Measurements from ENCODE around the gene MLF1.
"Not testable (repeated sequence)": the region's sequence is repeated elsewhere in the genome, so short reads cannot be mapped to it uniquely, and the experiment has no call there.

The MLF1 gene, protein sequence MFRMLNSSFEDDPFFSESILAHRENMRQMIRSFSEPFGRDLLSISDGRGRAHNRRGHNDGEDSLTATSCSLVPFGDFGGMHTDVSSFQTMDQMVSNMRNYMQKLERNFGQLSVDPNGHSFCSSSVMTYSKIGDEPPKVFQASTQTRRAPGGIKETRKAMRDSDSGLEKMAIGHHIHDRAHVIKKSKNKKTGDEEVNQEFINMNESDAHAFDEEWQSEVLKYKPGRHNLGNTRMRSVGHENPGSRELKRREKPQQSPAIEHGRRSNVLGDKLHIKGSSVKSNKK

DNA sequence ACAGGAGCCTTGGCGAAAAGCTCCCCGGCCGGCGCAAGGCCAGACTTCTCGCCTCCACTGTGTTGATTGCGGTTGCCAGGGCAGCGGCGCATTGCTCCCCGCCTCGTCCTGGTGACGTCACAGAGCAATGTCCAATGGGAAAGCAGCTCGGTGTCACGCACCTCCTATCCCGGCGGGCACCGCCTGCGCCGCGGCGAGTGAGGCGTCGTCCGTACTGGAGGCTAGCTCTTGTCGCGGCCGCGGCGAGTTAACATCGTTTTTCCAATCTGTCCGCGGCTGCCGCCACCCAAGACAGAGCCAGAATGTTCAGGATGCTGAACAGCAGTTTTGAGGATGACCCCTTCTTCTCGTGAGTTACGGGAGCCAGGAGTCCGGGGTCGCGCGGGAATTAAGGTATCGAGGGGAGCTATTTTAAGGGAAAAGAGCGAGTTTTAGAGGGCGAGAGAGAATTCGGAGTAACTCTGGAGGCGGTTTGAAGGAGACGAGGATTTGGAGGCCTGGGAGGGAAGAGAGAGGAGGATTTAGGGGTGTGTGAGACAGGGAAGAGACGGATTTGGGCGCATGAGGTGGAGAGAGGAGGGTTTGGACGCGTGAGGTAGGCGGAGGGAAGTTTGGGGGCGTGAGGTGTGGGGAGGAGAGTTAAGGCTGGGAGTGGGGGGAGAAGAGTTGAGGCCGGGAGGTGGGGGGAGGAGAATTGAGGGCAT, at the start of gene MLF1:
Gene MLF1, plus strand, starts transcription at position 196 of the 704 bp plus-strand sequence. Its CDS starts 107 bp downstream, at position 303.
- TF ChIP-seq GATA1 (IDR thresholded peaks at IDR 0.05; ENCODE audit: low read depth, low read length) (no peak), POLR2A (IDR thresholded peaks at IDR 0.05; ENCODE audit: low read length) (no peak)
- peak; percentile 95 to 97 for DNase-seq

DNA sequence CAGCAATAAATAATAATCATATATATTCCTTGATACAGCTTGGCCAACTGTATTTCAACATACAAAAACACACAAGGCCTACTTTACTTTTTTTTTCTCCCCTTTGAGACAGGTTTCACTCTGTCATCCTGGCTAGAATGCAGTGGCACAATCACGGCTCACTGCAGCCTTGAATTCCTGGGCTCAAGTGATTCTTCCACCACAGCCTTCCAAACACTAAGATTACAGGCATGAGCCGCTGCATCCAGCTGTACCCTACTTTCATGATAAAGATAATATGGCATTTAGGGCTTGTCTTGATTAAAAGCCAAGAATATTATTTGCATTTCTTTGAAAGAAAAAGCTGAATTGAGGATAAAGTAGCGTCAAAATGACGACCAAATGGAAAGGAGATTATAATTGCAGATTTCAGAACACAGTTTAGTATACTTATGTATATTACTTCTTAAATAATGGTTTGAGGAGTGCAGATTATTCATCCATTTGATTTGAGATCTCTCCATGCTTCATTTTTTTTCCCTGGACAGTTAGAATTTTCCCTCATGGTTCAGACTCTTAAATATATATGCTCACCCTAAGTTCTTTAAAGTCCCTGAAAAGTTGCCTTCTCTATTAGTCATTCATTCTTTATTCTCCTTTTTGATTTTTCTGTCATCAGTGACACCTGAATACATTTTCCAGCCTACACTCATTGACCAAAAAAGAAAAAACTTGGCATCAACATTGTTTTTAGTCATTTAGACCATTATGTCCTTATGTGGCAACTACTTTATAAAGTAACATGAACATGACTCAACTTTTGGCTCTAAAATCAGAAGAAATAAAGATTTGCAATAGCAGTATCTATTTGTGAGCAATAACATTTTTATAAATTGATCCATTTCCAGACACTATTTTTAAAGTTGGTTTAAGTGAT, 48.5 kb upstream of the MLF1 start:
- no peak for DNase-seq

DNA sequence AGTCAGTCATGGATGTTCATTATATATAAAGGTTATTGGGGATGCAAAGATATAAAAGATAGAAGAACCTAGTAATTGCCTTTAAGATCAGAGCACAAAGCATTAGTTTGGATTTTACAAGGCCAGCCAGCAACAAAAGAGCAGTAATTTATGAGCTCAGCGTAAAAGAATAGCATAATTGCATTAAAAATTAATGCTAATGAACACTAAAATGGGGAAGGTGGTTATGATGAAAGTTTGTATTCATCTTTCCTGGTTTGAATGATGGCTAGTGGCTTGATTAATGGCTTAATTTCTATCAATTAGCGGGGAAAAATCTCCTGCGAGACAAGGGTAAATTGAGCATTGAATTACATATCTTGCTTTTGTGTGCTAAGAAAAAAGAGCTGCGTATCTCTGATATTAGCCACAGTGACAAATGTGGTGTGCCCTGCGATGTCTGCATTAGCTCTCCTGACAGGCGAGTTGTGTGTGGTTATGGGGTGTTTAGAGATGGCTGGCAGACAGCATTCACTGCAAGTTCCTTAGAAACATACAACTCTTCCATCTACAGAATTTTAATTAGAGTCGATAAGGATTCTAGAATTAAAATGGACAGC, 42.8 kb upstream of the MLF1 start:
- no peak for TF ChIP-seq POLR2A (IDR thresholded peaks at IDR 0.05; ENCODE audit: low read length)
- TF ChIP-seq GATA1 (IDR thresholded peaks at IDR 0.05; ENCODE audit: low read depth, low read length), result no peak

More for the DNA sequence above, 48.5 kb upstream of the MLF1 start:
- TF ChIP-seq POLR2A (IDR thresholded peaks at IDR 0.05; ENCODE audit: low read length), result no peak
- TF ChIP-seq GATA1 (IDR thresholded peaks at IDR 0.05; ENCODE audit: low read depth, low read length), result no peak

DNA sequence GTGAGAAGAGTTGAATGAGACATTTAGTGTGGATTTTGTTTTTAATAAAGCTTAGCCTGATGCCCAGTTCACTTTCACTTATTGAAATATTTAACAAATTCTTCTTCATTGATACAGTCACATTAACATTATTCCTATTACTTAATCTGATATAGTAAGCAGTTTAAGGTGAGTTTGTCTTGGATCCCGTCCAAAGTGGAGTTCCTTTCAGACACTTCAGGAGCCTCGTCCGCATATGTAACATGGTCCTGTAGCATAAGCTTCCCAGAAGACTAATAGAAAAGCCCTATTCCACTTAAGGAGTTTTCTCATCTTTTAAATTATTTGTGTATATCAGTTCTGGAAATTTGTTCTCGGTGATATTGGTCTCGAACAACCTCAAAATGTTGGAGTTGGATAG, 39.7 kb upstream of the MLF1 start:
- TF ChIP-seq POLR2A (IDR thresholded peaks at IDR 0.05; ENCODE audit: low read length), result no peak
- no peak for TF ChIP-seq GATA1 (IDR thresholded peaks at IDR 0.05; ENCODE audit: low read depth, low read length)
- DNase-seq, result no peak

More for the DNA sequence above, 42.8 kb upstream of the MLF1 start:
- no peak for DNase-seq

DNA sequence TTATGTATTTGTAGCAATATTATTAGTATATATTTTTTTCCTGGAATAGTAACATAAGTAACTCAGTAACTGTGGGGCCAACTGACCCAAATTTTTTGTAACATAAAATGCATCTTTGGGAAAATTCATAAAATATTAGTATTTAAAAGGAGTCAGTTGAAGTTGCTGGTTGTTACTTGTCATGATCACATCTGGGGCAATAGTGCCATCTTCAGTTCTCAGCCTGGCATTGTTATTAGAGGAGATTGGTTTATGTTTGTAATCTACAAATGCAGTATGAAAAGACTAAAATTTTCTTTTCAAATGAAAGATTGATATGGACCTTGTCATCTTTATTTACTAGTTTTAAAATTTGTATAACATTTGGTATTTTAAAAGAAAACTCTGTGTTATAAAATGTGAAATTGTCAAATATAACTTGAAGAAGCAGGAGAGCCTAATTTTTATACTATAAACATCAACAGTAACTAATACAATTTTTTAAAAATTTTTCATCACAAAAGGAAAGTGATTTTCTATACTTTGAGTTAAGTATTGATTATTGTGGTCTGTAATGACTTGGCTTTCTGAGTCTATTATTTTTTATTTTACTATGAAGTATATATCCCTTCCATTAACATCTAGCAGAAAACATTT, 38.8 kb upstream of the MLF1 start:
- TF ChIP-seq GATA1 (IDR thresholded peaks at IDR 0.05; ENCODE audit: low read depth, low read length) (no peak), POLR2A (IDR thresholded peaks at IDR 0.05; ENCODE audit: low read length) (no peak)
- peak; percentile 67 to 76 for DNase-seq

DNA sequence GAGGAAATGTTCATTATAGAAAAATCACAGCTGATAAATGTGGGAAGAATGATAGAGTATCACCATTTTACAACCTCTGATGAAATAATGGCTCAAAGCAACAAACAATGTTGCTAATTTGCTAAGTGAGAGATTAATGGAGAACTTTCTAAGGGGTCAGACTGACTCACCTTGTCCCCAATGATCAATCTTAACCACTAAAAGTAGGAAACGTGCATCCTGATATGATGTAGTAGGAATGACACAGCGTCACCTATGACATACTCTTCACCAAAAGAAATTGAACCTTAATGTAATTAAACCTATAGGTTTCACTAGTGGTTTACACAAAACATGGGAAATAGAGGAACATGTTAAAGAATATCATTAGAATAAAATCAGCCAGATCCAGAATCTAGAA, 35.1 kb upstream of the MLF1 start:
- no peak for TF ChIP-seq POLR2A (IDR thresholded peaks at IDR 0.05; ENCODE audit: low read length)
- no peak for TF ChIP-seq GATA1 (IDR thresholded peaks at IDR 0.05; ENCODE audit: low read depth, low read length)
- DNase-seq, result no peak

DNA sequence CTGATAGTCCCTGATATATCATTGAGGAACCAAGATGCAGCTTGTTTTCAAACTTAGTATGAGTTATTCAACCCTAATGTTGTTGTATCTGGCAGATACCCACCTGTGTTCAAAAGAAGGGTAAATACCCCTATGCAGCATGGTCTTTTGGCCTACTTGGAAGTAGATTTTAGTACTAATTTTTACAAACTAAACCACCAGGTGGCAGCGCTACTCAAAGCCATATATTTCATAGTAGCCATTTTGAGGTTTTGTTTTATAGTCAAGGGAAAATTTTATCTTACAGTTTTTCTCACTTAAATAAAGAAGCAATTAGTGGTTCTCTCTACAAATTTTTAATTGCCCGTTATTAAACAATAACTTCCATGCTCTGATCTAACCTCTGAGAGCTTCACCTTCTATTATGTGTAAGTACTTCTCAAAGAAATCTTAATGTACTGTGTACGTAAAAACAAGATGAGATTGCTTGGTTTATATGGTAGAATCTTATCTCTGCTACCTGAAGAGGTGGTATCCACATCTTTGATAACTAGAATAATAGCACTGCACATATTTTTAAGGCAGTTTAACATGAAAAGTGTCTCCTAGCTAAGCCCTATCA, 31.5 kb upstream of the MLF1 start:
- TF ChIP-seq GATA1 (IDR thresholded peaks at IDR 0.05; ENCODE audit: low read depth, low read length) (no peak), POLR2A (IDR thresholded peaks at IDR 0.05; ENCODE audit: low read length) (no peak)
- peak; percentile 72 to 82 for DNase-seq

DNA sequence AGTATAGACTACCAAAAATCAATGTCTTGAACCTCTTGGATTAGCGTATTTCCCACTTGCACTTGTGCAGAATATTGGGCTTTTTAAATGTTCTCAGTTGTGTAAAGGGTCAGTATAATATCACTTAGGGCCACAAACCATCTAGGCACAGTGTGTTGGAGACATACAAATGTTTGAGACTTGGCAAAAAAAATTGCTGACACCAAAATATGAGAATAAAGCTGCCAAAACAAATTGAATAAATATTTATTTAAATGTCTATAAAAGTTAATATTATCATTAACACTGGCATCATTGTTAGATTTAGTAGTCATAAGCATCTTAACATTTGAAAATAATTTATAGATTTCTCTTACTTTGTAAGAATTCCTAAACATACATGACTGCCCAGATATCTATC, 30.9 kb upstream of the MLF1 start:
- DNase-seq, result no peak
- TF ChIP-seq GATA1 (IDR thresholded peaks at IDR 0.05; ENCODE audit: low read depth, low read length) (no peak), POLR2A (IDR thresholded peaks at IDR 0.05; ENCODE audit: low read length) (no peak)

DNA sequence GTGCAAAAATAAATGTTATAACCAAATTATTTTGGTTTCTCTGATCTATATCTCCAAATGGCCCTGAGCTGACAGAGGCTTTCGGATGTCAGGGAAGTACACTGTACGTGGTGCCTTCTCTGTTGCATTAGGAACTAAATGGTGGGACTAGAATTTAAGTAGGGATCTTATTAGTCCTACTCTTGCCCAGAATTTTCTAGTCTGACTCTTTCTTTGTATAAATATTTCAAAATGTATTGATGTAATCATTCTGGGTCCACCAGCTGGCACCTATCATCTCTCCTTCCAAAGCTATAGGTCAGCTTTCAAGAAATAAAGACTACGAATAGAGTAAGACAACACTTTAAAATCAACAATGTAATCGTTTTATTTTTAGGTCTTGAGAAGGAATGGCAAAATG, 22.3 kb upstream of the MLF1 start:
- DNase-seq, result no peak
- no peak for TF ChIP-seq GATA1 (IDR thresholded peaks at IDR 0.05; ENCODE audit: low read depth, low read length)
- no peak for TF ChIP-seq POLR2A (IDR thresholded peaks at IDR 0.05; ENCODE audit: low read length)

DNA sequence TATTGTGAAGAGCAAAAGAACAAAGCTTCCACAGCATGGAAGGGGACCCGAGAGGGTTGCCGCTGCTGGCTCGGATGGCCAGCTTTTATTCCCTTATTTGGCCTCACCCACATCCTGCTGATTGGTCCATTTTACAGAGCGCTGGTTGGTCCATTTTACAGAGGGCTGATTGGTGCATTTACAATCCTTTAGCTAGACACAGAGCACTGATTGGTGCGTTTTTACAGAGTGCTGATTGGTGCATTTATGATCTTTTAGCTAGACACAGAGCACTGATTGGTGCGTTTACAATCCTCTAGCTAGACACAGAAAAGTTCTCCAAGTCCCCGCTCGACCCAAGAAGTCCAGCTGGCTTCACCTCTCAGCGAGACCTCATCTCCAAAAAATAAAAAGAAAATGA, 21.1 kb upstream of the MLF1 start:
- DNase-seq, result not testable (repeated sequence)

DNA sequence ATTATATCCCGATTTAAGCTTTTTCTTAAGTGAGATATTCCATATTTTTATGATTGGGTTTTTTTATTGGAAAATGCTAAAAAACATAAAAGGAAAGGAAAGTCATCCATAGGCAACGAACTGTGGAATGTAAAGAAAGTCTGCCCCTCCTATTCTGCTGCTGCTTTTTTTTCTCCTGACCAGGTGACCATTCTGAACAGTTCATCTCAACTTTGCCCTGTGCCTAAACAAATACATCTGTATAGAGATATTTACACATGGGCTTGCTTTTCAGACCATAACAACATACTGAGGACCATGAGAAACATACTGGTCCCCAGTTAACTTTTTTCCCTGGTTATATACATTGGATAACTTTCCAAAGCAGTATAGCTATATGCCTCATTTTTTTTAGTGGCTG, 18.9 kb upstream of the MLF1 start:
- TF ChIP-seq POLR2A (IDR thresholded peaks at IDR 0.05; ENCODE audit: low read length) (no peak), GATA1 (IDR thresholded peaks at IDR 0.05; ENCODE audit: low read depth, low read length) (no peak)
- no peak for DNase-seq

DNA sequence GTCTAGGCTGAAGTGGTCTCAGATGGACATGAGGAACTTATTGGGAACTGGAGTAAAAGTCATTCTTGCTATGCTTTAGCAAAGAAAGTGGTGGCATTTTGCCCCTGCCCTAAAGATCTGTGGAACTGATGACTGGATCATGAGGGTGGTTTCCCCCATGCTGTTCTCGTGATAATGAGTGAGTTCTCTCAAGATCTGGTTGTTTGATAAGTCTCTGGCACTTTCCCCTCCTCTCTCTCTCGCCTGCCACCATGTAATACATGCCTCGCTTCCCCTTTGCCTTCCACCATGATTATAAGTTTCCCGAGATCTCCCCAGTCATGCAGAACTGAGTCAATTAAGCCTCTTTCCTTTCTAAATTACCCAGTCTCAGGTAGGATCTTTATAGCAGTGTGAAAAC, 11.5 kb upstream of the MLF1 start:
- TF ChIP-seq GATA1 (IDR thresholded peaks at IDR 0.05; ENCODE audit: low read depth, low read length) (no peak), POLR2A (IDR thresholded peaks at IDR 0.05; ENCODE audit: low read length) (no peak)

DNA sequence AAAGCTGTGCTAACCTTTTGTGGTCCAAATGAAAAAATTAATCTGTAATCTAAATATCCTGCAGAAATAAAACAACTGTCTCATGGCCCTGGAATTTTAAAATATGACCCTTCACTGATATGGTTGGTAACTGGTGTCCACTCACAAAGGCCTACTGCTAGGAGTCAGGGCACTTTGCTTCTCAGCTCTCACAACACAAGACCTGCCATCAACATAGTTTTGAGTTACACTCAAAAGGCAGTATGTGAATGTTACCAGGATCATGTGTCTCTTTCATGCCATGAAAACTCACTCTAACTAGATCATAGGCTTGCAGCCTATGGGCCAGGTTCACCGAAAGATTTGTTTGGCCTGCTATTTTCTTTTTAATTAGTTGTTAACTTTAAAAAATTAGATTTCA, 10.0 kb upstream of the MLF1 start:
- TF ChIP-seq POLR2A (IDR thresholded peaks at IDR 0.05; ENCODE audit: low read length), result no peak
- TF ChIP-seq GATA1 (IDR thresholded peaks at IDR 0.05; ENCODE audit: low read depth, low read length), result no peak
- no peak for DNase-seq

More for the DNA sequence above, 11.5 kb upstream of the MLF1 start:
- no peak for DNase-seq

Measured in erythroblast (primary cell).